Subcutaneous adipose tissue (tissue), 4 donors: ENCODE measurements around the gene GEMIN4. TPM values are rescaled to one million over a fixed set of nuclear protein-coding genes. Genes with fewer than 3 reads are reported as not detected.

Experiments
- total RNA-seq, 4 donors: library from RNA; depleted of rRNA; stranded (reverse); fragments of >200 nt; gene quantifications; one replicate each; pipeline ENCODE4 v1.1.0, GENCODE V29; 2016
- TF ChIP-seq, protein P1 (sequence below): fragments of 450-650 bp; IDR thresholded peaks from one replicate; pipeline ENCODE4 v1.5.1; 2016; ENCODE audit warnings: low read depth, mild to moderate bottlenecking, control low read depth, antibody characterized with exemption, moderate library complexity

GEMIN4 gene
- total RNA-seq, 4 donors from 2014 or later = 11.1 to 25.1 (median 14.7) TPM

- TF ChIP-seq, protein P1, sequence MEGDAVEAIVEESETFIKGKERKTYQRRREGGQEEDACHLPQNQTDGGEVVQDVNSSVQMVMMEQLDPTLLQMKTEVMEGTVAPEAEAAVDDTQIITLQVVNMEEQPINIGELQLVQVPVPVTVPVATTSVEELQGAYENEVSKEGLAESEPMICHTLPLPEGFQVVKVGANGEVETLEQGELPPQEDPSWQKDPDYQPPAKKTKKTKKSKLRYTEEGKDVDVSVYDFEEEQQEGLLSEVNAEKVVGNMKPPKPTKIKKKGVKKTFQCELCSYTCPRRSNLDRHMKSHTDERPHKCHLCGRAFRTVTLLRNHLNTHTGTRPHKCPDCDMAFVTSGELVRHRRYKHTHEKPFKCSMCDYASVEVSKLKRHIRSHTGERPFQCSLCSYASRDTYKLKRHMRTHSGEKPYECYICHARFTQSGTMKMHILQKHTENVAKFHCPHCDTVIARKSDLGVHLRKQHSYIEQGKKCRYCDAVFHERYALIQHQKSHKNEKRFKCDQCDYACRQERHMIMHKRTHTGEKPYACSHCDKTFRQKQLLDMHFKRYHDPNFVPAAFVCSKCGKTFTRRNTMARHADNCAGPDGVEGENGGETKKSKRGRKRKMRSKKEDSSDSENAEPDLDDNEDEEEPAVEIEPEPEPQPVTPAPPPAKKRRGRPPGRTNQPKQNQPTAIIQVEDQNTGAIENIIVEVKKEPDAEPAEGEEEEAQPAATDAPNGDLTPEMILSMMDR = no peak
Observed at GRCh38 chr17:767076-767475, 15.0 kb upstream of the GEMIN4 start.

DNA sequence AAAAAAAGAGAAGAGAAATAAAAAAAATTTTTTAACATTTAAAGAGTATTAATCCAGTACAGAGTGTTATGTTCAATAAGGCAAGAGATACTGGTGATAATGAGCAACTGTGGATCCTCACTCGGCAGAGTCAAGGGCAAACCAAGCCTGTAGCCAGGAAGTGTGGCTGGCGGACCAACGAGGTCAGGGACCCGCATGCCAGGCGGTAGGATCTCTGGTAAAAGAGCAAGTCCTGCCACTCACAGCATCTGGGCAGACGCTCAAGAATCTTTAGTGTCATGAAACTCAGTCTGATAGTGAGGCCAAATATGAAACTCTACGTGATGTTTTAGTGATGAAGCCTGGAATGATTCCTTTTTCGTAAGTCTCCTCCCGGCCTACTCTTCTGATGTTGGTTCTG is 8.3 kb upstream of the GEMIN4 start:
- TF ChIP-seq, protein P1 = no peak

- TF ChIP-seq, protein P1 = no peak
Observed at GRCh38 chr17:759964-760363, 7.9 kb upstream of the GEMIN4 start.

- TF ChIP-seq, protein P1 = no peak
Observed at GRCh38 chr17:753418-753817, 1.4 kb upstream of the GEMIN4 start.

DNA sequence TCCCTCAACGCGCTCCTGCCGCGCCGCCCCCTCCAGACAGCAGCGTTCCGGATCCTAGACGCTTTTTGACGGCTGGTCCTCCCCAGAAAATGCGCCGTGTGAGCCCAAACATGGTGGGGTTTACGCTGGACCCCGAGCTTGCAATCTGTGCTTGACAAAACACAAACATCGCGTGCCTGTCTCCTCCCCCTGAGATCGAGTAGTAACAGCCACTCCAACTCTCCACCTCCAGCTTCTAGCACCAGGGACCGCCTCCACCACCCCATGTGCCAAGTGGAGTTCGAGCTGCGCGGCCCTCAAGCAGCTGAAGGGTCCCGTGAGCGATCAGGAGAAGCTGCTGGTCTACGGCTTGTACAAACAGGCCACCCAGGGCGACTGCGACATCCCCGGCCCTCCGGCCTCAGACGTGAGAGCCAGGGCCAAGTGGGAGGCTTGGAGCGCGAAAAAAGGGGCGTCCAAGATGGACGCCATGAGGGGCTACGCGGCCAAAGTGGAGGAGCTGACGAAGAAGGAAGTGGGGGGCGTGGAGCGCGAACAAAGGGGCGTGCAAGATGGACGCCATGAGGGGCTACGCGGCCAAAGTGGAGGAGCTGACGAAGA is 656 bp upstream of the GEMIN4 start:
- TF ChIP-seq, protein P1 = no peak

GRCh38 chr17:751269-752001 is 629 bp downstream of the GEMIN4 start:
- TF ChIP-seq, protein P1 = no peak

- TF ChIP-seq, protein P1 = no peak
Observed at GRCh38 chr17:750431-751037, 1.5 kb downstream of the GEMIN4 start.
